K562 (cell line): ENCODE results near the gene RGL2. TPM values are rescaled to one million over a fixed set of nuclear protein-coding genes. Genes with fewer than 3 reads are reported as not detected.
A peak's percentile ranks its signal among the peaks of the same experiment; 100 is the strongest.

Source experiments
- ATF6 ChIP-seq: sonication (generic); formaldehyde crosslinking; IDR thresholded peaks from 2 replicates; pipeline ENCODE4 v1.4.0; 2020; ENCODE audit warnings: mild to moderate bottlenecking, missing genetic modification reagents
- BHLHE40 ChIP-seq: IDR thresholded peaks from 2 replicates; pipeline ENCODE4 v1.6.1; 2011; ENCODE audit warnings: low read length, improper control_type of control experiment
- CREB1 ChIP-seq, 2 experiments: sonication (generic) in 1 of 2; formaldehyde crosslinking in 1 of 2; IDR thresholded peaks; 2 replicates each; pipeline versions ENCODE4 v1.6.1 to v1.8.0; 2012 to 2022; ENCODE audit warnings: inconsistent platforms in 1 of 2, mild to moderate bottlenecking in 1 of 2, missing genetic modification reagents in 1 of 2, moderate library complexity in 1 of 2
- CREBBP ChIP-seq: IDR thresholded peaks from one replicate; pipeline ENCODE4 v1.6.1; 2012; ENCODE audit warnings: low read depth, mild to moderate bottlenecking, control low read depth, inconsistent platforms, low read length
- EHMT2 ChIP-seq: fragments of 450-650 bp; IDR thresholded peaks from 2 replicates; pipeline ENCODE4 v1.6.1; 2018; ENCODE audit warnings: antibody characterized with exemption
- FOXA3 ChIP-seq, 2 experiments: fragments of 450-650 bp in 1 of 2; sonication (generic) in 1 of 2; formaldehyde crosslinking; IDR thresholded peaks in 1 of 2; conservative IDR thresholded peaks in 1 of 2; 2 replicates each; pipeline versions ENCODE4 v1.4.0 to v1.8.0; 2020 to 2022; ENCODE audit warnings: mild to moderate bottlenecking in 2 of 2, missing genetic modification reagents in 1 of 2
- HMGN3 ChIP-seq: IDR thresholded peaks from 2 replicates; pipeline ENCODE4 v1.6.1; 2011; ENCODE audit warnings: borderline replicate concordance, low read depth, mild to moderate bottlenecking, mixed read lengths, low read length; ENCODE audit not compliant: insufficient read length; ENCODE audit errors: extremely low read depth
- MNT ChIP-seq, 2 experiments: fragments of 450-650 bp; conservative IDR thresholded peaks; 2 replicates each; pipeline ENCODE4 v1.6.1; 2017; ENCODE audit warnings: mild to moderate bottlenecking in 2 of 2, moderate library complexity in 2 of 2
- POLR2H ChIP-seq: IDR thresholded peaks from 2 replicates; pipeline ENCODE4 v1.6.1; 2016; ENCODE audit warnings: missing genetic modification characterization, low read depth, mild to moderate bottlenecking, control low read depth, missing compliant biosample characterization, moderate library complexity
- RBM34 ChIP-seq: fragments of 200-400 bp; formaldehyde crosslinking; IDR thresholded peaks from 2 replicates; pipeline ENCODE4 v1.6.1; 2018; ENCODE audit warnings: low read length, borderline replicate concordance; ENCODE audit not compliant: insufficient read depth
- SPI1 ChIP-seq: IDR thresholded peaks from 2 replicates; pipeline ENCODE4 v1.6.1; 2011; ENCODE audit warnings: low read depth, low read length, control low read depth, borderline replicate concordance
- TOE1 ChIP-seq, 2 experiments: fragments of 450-650 bp in 1 of 2; sonication (generic) in 1 of 2; formaldehyde crosslinking in 1 of 2; IDR thresholded peaks; 2 replicates each; pipeline versions ENCODE4 v1.7.1 to v1.8.0; 2016 to 2022; ENCODE audit warnings: borderline replicate concordance in 2 of 2, mild to moderate bottlenecking in 2 of 2, antibody characterized with exemption in 1 of 2, inconsistent platforms in 1 of 2, low read depth in 1 of 2, missing genetic modification reagents in 1 of 2, moderate library complexity in 1 of 2
- ZBTB12 ChIP-seq: fragments of 250-450 bp; sonication (Bioruptor Pico); IDR thresholded peaks from 2 replicates; pipeline ENCODE4 v1.4.0; 2020
- ZBTB34 ChIP-seq: fragments of 250-450 bp; sonication (Bioruptor Pico); IDR thresholded peaks from 2 replicates; pipeline ENCODE4 v1.8.0; 2021; ENCODE audit warnings: mild to moderate bottlenecking, moderate library complexity
- ZNF124 ChIP-seq: sonication (generic); formaldehyde crosslinking; IDR thresholded peaks from 2 replicates; pipeline ENCODE4 v1.8.1; 2022; ENCODE audit warnings: missing genetic modification reagents
- ZNF140 ChIP-seq: fragments of 250-450 bp; sonication (Bioruptor Pico); IDR thresholded peaks from 2 replicates; pipeline ENCODE4 v1.8.0; 2021; ENCODE audit warnings: moderate library complexity, mild to moderate bottlenecking, inconsistent platforms
- ZNF174 ChIP-seq: fragments of 250-450 bp; sonication (Bioruptor Pico); IDR thresholded peaks from 2 replicates; pipeline ENCODE4 v1.4.0; 2020; ENCODE audit warnings: mild to moderate bottlenecking
- ZNF696 ChIP-seq: fragments of 250-450 bp; sonication (Bioruptor Pico); conservative IDR thresholded peaks from 2 replicates; pipeline ENCODE4 v1.4.0; 2020; ENCODE audit warnings: mild to moderate bottlenecking, moderate library complexity
- polyA plus RNA-seq, 8 experiments: library from polyadenylated mRNA; depleted of rRNA in 4 of 8; stranded (reverse) in 5 of 8; unstranded in 3 of 8; fragments of >200 nt; fragmentation: Nextera tagmentation in 2 of 8; fragmentation: Illumina TruSeq in 1 of 8; extraction: Ambion mirVana in 2 of 8; extraction: Trizol in 1 of 8; gene quantifications; 2 replicates each; pipeline versions ENCODE4 v1.2.1 to v1.2.3, GENCODE V29; 2011 to 2014; ENCODE audit warnings: inconsistent platforms in 1 of 8, missing spikeins in 1 of 8
- total RNA-seq, 7 experiments: library from RNA; depleted of rRNA in 6 of 7; stranded (reverse); fragments of >200 nt in 6 of 7; fragmentation: Illumina TruSeq in 2 of 7; extraction: Trizol in 2 of 7; gene quantifications; 2 replicates each; pipeline versions ENCODE4 v1.2.1 to v1.2.3, GENCODE V29; 2011 to 2021; ENCODE audit warnings: low replicate concordance in 1 of 7

RGL2 gene
- total and polyA plus RNA-seq, 9 of the 15 experiments (the other 6 are each of a cell fraction or from before 2014, with no cell fraction given): 1.8 to 57.1 (median 19.5) TPM

- TF ChIP-seq HMGN3 (peak; percentile 60), ZBTB34 (CRISPR knock-in tag) (no peak), EHMT2 (peak; percentile 71), MNT (conservative IDR thresholded peaks at IDR 0.05) (peak; percentile 90 to 93), BHLHE40 (0 out of 2 replicates have a peak, but pooled peaks have one; percentile 11), POLR2H (peak; percentile 98), CREBBP (no peak), TOE1 (IDR thresholded peaks at IDR 0.05; ENCODE audit: borderline replicate concordance) (peak; percentile 91), TOE1 (CRISPR knock-in tag; IDR thresholded peaks at IDR 0.05; ENCODE audit: borderline replicate concordance, low read depth) (no peak), ATF6 (no peak; the same call in none of the 2 replicates), RBM34 (no peak), CREB1 (IDR thresholded peaks at IDR 0.05) (peak; percentile 91), CREB1 (CRISPR knock-in tag; IDR thresholded peaks at IDR 0.05) (peak; percentile 92), ZNF174 (CRISPR knock-in tag) (peak; percentile 87; the same call in 1 of the 2 replicates), SPI1 (peak; percentile 94), ZBTB12 (peak; percentile 82), ZNF140 (CRISPR knock-in tag) (no peak), ZNF124 (no peak), ZNF696 (CRISPR knock-in tag) (no peak), FOXA3 (CRISPR knock-in tag; conservative IDR thresholded peaks at IDR 0.05 in 1 of 2, IDR thresholded peaks at IDR 0.05 in 1 of 2) (peak in 1 of 2 experiments; percentile 58; a peak in 1 of 4 replicates)
These were observed 27.1 kb downstream of the RGL2 start, which contains the start of the genes RPS18 and VPS52 (continued) for GRCh38 chr6:33271468-33272274.
